ENCODE measurements around the gene KRT16. TPM values are rescaled to one million over a fixed set of nuclear protein-coding genes. Genes with fewer than 3 reads are reported as not detected.

The KRT16 gene
- polyA plus RNA-seq, 1 experiment = not detected

DNA sequence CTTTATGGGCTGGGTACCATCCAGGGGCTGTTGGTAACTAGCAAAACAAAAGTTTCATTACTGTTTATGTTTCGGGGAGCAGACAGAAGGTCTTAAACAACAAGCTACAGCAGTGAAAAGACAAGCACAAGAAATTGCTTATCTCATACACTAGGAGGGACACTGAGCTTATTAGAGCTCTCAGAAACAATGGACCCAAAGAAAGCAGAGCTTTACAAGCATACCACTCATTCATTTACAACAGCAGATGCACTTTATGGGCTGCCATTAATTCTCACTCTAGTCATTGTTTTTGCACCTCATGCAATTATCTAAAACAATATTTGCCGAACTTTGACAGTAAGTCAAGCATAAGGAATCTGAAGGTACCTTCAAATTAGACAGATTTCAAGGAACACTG, 10.0 kb downstream of the KRT16 start:
- POLR2A ChIA-PET = no interaction called here
- CTCF ChIA-PET = interaction anchor here (2.2 kb wide), 1 partner anchor 53 kb away, joined by 11 read pairs; no protein-coding TSS in a partner anchor
- H3K9me3 ChIP-seq (ENCODE audit: control insufficient read depth, insufficient read depth, low read length) = no peaks in the 10 kb centered on the region; the same call in 1 of the 2 replicates
- no peak for DNase-seq (ENCODE audit: low read depth, low spot score)
- TF ChIP-seq, protein P1, sequence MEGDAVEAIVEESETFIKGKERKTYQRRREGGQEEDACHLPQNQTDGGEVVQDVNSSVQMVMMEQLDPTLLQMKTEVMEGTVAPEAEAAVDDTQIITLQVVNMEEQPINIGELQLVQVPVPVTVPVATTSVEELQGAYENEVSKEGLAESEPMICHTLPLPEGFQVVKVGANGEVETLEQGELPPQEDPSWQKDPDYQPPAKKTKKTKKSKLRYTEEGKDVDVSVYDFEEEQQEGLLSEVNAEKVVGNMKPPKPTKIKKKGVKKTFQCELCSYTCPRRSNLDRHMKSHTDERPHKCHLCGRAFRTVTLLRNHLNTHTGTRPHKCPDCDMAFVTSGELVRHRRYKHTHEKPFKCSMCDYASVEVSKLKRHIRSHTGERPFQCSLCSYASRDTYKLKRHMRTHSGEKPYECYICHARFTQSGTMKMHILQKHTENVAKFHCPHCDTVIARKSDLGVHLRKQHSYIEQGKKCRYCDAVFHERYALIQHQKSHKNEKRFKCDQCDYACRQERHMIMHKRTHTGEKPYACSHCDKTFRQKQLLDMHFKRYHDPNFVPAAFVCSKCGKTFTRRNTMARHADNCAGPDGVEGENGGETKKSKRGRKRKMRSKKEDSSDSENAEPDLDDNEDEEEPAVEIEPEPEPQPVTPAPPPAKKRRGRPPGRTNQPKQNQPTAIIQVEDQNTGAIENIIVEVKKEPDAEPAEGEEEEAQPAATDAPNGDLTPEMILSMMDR (IDR thresholded peaks at IDR 0.05; ENCODE audit: low read depth, low read length) = no peak
- peaks cover 9% of the 10 kb centered on the region for H3K27me3 ChIP-seq (ENCODE audit: control insufficient read depth, insufficient read depth, low read length)
- H3K4me3 ChIP-seq (ENCODE audit: low read depth, low read length) = no peak overlapping the region
- no peak overlapping the region for H3K27ac ChIP-seq (ENCODE audit: low read depth, low read length)

DNA sequence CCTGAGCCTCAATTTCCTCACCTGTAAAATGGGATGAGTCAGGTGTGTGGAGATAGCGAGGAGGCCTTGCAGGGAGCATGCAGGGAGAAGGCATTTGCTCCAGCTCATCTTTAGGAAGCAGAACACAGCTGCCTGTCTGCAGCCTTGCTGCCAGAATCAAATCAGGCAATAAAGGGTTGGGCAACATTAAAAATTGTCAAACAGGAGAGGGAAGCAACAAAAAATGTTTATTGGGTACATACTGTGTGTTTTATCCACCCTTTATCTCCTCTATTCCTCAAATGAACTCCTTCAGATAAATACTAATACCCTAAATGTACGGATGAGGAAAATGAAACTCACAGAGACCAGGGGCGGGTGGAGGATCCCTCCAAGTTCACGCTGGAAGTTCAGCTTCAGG, 12.2 kb downstream of the KRT16 start:
- POLR2A ChIA-PET = no interaction called here
- Histone ChIP-seq H3K27me3 (ENCODE audit: control insufficient read depth, insufficient read depth, low read length) (peaks cover 15% of the 10 kb centered on the region), H3K4me3 (ENCODE audit: low read depth, low read length) (no peak overlapping the region), H3K9me3 (ENCODE audit: control insufficient read depth, insufficient read depth, low read length) (no peaks in the 10 kb centered on the region), H3K27ac (ENCODE audit: low read depth, low read length) (no peak overlapping the region)
- TF ChIP-seq, protein P1 (IDR thresholded peaks at IDR 0.05; ENCODE audit: low read depth, low read length) = no peak
- CTCF ChIA-PET = interaction anchor here (1.6 kb wide), 1 partner anchor 47 kb away, joined by 3 read pairs; no protein-coding TSS in a partner anchor
- no peak for DNase-seq (ENCODE audit: low read depth, low spot score)

DNA sequence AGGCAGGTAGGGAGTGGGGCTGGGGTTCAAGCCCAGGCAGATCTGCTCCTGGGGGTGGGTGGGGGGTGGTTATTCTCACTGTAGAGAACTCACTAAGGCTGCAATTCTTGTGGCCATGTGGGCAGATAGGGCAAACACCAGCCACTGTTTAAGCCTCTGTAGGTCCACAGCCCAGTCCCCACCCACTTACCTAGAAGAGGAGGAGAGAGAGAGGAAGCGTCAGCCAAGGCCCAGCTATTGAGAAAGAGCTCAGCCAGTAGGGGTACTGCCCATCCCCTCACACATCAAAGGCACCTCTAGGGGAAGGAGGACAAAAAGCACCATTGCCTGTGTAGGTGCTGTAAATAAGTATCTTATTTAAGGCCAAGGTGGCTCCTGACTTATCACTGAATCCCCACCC, 12.9 kb downstream of the KRT16 start:
- Histone ChIP-seq H3K9me3 (ENCODE audit: control insufficient read depth, insufficient read depth, low read length) (no peaks in the 10 kb centered on the region), H3K27ac (ENCODE audit: low read depth, low read length) (no peak overlapping the region), H3K27me3 (ENCODE audit: control insufficient read depth, insufficient read depth, low read length) (peaks cover 22% of the 10 kb centered on the region), H3K4me3 (ENCODE audit: low read depth, low read length) (no peak overlapping the region)
- POLR2A ChIA-PET = no interaction called here
- DNase-seq (ENCODE audit: low read depth, low spot score) = no peak
- CTCF ChIA-PET = no interaction called here
- TF ChIP-seq, protein P1 (IDR thresholded peaks at IDR 0.05; ENCODE audit: low read depth, low read length) = no peak

DNA sequence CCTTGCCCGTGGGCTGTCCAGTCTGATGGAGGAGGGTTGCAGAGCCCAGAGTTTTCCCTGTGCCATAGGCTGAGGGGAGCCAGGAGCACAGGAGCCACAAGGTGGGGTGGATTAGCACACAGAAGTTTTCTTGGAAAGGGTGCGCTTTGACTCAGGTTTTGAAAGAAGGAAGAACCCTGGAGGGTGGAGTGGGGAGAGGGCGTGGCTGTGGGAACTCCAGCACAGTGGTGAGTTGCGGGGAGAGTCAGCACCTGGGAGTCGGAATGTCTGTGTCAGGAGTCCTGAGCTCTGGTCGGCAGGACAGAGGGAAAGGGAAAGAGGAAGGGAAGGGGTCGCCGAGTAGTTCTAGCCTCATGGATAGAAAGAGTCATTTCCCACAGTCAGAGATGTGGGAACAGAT, 17.0 kb downstream of the KRT16 start:
- CTCF ChIA-PET = no interaction called here
- POLR2A ChIA-PET = no interaction called here
- TF ChIP-seq, protein P1 (IDR thresholded peaks at IDR 0.05; ENCODE audit: low read depth, low read length) = no peak
- no peak for DNase-seq (ENCODE audit: low read depth, low spot score)
- H3K27me3 ChIP-seq (ENCODE audit: control insufficient read depth, insufficient read depth, low read length) = peaks cover 37% of the 10 kb centered on the region
- no peaks in the 10 kb centered on the region for H3K9me3 ChIP-seq (ENCODE audit: control insufficient read depth, insufficient read depth, low read length)
- H3K4me3 ChIP-seq (ENCODE audit: low read depth, low read length) = no peak overlapping the region
- no peak overlapping the region for H3K27ac ChIP-seq (ENCODE audit: low read depth, low read length)

DNA sequence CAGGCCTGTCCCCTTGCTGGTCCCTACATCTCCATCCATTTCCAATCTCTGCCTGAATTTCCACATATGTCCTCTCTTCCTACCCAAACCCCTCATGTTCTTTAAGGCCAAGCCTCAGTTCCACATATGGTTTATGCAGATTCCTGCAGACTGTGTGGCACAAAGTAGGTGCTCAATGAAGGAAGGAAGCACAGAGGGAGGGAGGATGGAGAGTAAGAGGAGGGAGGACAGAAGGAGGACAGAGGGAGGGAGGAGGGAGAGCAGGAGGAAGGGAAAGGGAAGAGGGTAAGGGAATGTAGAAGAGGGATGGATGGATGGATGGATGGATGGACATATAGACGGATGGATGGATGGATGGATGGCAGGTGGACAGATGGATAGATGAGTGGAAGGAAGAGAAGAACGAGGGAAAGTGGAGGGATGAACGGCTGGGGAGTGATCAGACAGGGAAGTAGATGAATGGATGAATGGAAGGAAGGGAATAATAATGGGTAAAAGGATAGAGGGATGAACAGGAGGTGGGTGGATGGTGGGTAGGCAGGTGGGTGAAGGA, 18.1 kb downstream of the KRT16 start:
- H3K27ac ChIP-seq (ENCODE audit: low read depth, low read length) = no peak overlapping the region
- no peak for DNase-seq (ENCODE audit: low read depth, low spot score)
- TF ChIP-seq, protein P1 (IDR thresholded peaks at IDR 0.05; ENCODE audit: low read depth, low read length) = no peak
- CTCF ChIA-PET = interaction anchor here (0.8 kb wide), 1 partner anchor 11 kb away, joined by 3 read pairs; no protein-coding TSS in a partner anchor
- H3K9me3 ChIP-seq (ENCODE audit: control insufficient read depth, insufficient read depth, low read length) = no peaks in the 10 kb centered on the region
- H3K27me3 ChIP-seq (ENCODE audit: control insufficient read depth, insufficient read depth, low read length) = peaks cover 38% of the 10 kb centered on the region
- H3K4me3 ChIP-seq (ENCODE audit: low read depth, low read length) = no peak overlapping the region
- POLR2A ChIA-PET = no interaction called here
